ENCODE results near the gene NAA30. TPM values are rescaled to one million over a fixed set of nuclear protein-coding genes. Genes with fewer than 3 reads are reported as not detected.
A peak's percentile ranks its signal among the peaks of the same experiment; 100 is the strongest.

The NAA30 gene
- total RNA-seq, 1 experiment from 2014 or later = 15.4 TPM

DNA sequence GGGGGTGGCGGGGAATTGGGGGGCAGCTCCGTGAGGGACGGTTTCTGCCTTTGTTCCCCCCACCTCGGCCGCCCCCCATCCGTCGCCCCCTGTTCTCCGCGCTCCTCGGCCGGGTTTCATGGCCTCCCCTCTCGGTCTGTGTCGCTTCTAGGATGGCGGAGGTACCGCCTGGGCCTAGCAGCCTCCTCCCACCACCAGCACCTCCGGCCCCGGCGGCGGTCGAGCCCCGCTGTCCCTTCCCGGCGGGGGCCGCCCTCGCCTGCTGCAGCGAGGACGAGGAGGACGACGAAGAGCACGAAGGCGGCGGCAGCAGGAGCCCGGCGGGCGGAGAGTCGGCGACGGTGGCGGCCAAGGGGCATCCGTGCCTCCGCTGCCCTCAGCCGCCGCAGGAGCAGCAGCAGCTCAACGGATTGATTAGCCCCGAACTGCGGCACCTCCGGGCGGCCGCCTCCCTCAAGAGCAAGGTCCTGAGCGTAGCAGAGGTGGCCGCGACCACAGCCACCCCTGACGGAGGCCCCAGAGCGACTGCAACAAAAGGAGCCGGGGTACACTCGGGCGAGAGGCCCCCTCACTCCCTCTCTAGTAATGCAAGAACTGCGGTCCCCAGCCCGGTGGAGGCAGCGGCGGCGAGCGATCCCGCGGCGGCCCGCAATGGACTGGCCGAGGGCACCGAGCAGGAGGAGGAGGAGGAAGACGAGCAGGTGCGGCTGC lies 575 bp downstream of the NAA30 start:
- in situ Hi-C loops (cut with HindIII; ENCODE audit: low pct_unique_long_range_greater_than_20kb, low sequenced_read_pairs) = no loop called here
- peak; percentile 56 for DNase-seq (ENCODE audit: low read depth)

DNA sequence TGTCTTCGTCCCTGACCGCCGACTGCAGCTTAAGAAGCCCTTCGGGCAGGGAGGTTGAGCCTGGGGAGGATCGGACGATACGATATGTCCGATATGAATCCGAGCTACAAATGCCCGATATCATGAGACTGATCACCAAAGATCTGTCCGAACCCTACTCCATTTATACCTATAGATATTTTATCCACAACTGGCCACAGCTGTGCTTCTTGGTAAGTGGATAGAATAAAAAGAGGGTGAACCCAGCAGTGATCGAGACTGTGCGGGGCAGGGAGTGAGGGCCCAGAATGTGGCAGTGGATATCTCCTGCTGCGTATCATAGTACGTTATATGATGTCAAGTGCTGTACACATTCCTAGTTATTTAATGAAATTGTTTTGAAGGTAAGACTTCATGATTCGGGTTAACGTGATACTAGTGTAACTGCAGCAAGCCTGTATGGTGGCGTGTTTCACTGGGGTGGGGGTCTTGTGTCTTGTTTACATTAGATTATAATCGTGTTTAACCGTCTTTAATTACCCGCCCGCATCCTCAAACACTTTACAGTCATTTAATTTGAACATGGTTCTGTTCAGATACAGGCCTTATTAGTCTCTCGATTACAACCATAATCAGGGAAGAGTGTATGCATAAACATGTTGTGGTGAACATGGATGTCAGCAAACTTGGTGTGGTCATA lies 1.3 kb downstream of the NAA30 start:
- DNase-seq (ENCODE audit: low read depth) = no peak
- in situ Hi-C loops (cut with HindIII; ENCODE audit: low pct_unique_long_range_greater_than_20kb, low sequenced_read_pairs) = no loop called here

DNA sequence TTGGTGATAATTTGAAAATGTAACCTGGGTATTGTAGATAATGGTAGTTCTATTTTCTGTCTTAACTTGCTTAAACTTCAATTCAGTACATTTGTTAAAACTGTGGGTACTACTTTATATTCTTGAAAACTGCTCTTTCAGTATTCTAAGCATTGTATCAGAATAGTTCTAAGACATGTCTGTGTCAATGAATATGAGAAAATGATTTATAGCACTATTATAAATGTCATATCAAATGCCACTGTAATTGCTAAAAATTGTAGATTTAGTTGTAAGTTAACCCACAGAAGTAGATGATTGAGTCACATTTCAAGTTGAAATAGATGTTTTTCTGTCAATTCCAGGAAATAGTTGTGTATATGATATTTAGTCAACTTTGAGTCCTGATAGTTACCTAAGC lies 2.4 kb downstream of the NAA30 start:
- in situ Hi-C loops (cut with HindIII; ENCODE audit: low pct_unique_long_range_greater_than_20kb, low sequenced_read_pairs) = no loop called here
- DNase-seq (ENCODE audit: low read depth) = no peak

DNA sequence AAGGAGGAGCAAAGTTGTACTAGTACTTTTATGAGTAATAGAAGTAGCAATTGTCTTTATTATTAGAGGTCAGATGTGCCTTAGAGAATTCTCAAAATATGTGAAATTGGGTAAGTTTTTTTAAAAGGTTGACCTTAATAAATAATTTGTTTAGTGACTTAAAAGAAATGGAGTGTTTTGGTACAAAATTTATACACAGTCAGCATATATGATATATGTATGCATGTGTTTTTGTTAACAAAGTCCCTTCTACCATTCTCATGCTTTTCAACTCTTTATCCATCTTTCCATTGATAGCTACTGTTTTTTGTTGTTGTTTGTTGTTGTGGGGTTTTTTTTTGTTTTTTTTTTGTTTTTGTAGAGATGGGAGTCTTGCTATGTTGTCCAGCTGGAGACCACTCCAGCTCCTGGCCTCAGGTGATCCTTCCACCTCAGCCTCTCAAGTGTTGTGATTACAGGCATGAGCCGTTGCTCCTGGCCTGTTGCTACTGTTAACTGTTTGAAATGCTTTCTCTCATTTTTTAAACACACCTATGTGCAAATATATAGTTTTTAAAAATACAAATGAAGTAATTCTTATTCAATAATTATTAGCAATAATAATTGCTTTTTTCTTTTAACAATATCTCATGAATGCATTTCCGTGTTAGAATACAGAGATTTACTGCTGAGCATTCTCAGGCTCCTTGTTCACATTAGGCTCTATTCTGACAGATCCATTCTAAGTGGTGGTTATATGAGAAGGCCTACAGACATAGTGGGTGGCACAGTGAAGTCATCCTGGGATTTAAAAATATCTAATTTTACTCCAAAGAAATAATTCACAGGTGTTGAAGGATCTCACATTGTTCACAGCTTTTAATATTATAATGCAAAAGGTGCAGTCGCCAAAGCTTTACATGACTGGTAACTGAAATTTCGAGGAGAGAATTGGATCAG lies 10.4 kb downstream of the NAA30 start:
- in situ Hi-C loops (cut with HindIII; ENCODE audit: low pct_unique_long_range_greater_than_20kb, low sequenced_read_pairs) = no loop called here
- DNase-seq (ENCODE audit: low read depth) = no peak

DNA sequence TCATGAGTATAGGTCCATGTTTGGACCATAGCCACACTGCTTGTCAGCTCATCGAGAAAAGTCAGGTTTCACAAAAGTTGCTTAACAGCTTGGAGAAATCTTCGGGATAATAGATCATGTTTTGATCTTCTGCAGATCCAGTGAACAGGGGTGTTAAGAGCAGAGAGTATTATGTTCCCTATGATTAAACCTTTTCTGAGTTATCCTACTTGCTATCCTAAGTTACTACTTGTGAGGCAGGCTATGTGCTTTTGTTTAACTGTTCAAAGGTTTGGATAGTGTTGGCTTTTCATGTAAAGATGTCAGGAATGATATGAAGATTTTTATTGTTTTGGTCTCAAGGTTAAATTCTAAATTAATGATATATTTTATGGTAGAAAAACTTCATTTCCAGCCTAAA lies 11.1 kb downstream of the NAA30 start:
- in situ Hi-C loops (cut with HindIII; ENCODE audit: low pct_unique_long_range_greater_than_20kb, low sequenced_read_pairs) = no loop called here
- DNase-seq (ENCODE audit: low read depth) = no peak

- in situ Hi-C loops (cut with HindIII; ENCODE audit: low pct_unique_long_range_greater_than_20kb, low sequenced_read_pairs) = no loop called here
- DNase-seq (ENCODE audit: low read depth) = no peak
Measured at GRCh38 chr14:57402173-57402852, 11.9 kb downstream of the NAA30 start.

GRCh38 chr14:57403521-57403864 lies 13.1 kb downstream of the NAA30 start:
- no peak for DNase-seq (ENCODE audit: low read depth)
- in situ Hi-C loops (cut with HindIII; ENCODE audit: low pct_unique_long_range_greater_than_20kb, low sequenced_read_pairs) = no loop called here

GRCh38 chr14:57405562-57405961 lies 15.2 kb downstream of the NAA30 start:
- in situ Hi-C loops (cut with HindIII; ENCODE audit: low pct_unique_long_range_greater_than_20kb, low sequenced_read_pairs) = no loop called here
- no peak for DNase-seq (ENCODE audit: low read depth)

DNA sequence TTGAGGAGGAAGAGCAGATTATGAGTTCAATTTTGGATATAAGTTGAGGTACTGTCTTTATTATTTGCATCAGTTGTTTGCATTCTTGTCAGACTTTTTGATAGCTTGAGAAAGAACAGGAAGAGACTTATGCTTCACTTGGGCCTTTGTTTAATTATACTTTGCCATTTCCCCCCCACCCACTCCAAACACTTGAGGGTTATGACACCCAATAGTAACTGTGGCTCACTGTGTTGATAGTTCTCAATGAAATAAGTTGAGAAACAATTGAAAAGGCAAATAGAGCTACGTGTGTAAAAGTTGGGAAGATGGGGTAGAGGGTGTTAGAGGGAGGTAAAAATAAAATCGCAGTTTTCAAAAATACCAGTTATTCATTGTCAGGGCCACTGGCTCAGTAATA lies 17.7 kb downstream of the NAA30 start:
- no peak for DNase-seq (ENCODE audit: low read depth)
- in situ Hi-C loops (cut with HindIII; ENCODE audit: low pct_unique_long_range_greater_than_20kb, low sequenced_read_pairs) = no loop called here

DNA sequence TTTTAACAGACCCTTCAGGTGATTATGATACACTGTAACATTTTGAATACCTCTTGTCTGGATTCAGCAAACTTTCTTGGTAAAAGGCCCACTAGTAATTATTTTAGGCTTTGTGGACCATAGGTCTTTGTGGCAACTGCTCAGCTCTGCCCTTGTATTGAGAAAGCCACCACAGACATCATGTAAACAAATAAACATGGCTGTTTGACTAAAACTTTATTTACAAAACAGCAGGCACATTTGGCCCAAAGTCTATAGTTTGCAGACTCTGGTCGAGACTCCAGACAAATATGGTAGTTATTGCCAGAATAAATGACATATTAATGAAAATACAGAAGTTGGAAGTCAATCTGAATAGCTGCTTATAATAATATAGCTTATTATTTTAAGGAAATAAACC lies 18.2 kb downstream of the NAA30 start:
- in situ Hi-C loops (cut with HindIII; ENCODE audit: low pct_unique_long_range_greater_than_20kb, low sequenced_read_pairs) = no loop called here
- DNase-seq (ENCODE audit: low read depth) = no peak

GRCh38 chr14:57412341-57412740 lies 22.0 kb downstream of the NAA30 start:
- in situ Hi-C loops (cut with HindIII; ENCODE audit: low pct_unique_long_range_greater_than_20kb, low sequenced_read_pairs) = no loop called here
- DNase-seq (ENCODE audit: low read depth) = no peak

- no peak for DNase-seq (ENCODE audit: low read depth)
- in situ Hi-C loops (cut with HindIII; ENCODE audit: low pct_unique_long_range_greater_than_20kb, low sequenced_read_pairs) = no loop called here
Measured at GRCh38 chr14:57413849-57414248, 23.5 kb downstream of the NAA30 start.

GRCh38 chr14:57417228-57417627 lies 26.8 kb downstream of the NAA30 start:
- in situ Hi-C loops (cut with HindIII; ENCODE audit: low pct_unique_long_range_greater_than_20kb, low sequenced_read_pairs) = no loop called here

DNA sequence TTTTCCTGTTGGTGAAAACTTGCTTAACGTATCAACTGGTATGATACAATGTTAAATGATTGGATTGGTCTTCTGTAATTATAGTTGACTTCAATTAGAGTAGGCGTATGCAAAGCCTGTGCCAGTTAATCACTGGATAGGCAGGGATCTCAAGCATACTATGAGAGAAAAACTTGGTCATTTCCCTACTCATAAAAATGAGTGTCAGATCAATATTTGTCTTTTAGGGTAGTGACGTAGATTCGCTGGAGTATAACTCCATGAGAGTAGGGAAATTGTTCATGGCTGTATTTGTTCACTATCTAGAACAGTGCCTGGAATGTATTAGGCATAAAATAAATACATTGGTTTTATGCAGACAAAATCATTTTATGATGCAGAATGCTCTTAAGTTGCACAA lies 28.6 kb downstream of the NAA30 start:
- in situ Hi-C loops (cut with HindIII; ENCODE audit: low pct_unique_long_range_greater_than_20kb, low sequenced_read_pairs) = no loop called here
- DNase-seq (ENCODE audit: low read depth) = no peak

More at GRCh38 chr14:57417228-57417627, 26.8 kb downstream of the NAA30 start:
- DNase-seq (ENCODE audit: low read depth) = no peak

GRCh38 chr14:57420033-57420432 lies 29.6 kb downstream of the NAA30 start:
- in situ Hi-C loops (cut with HindIII; ENCODE audit: low pct_unique_long_range_greater_than_20kb, low sequenced_read_pairs) = no loop called here
- DNase-seq (ENCODE audit: low read depth) = no peak

- no peak for DNase-seq (ENCODE audit: low read depth)
- in situ Hi-C loops (cut with HindIII; ENCODE audit: low pct_unique_long_range_greater_than_20kb, low sequenced_read_pairs) = no loop called here
Measured at GRCh38 chr14:57420986-57421385, 30.6 kb downstream of the NAA30 start.

DNA sequence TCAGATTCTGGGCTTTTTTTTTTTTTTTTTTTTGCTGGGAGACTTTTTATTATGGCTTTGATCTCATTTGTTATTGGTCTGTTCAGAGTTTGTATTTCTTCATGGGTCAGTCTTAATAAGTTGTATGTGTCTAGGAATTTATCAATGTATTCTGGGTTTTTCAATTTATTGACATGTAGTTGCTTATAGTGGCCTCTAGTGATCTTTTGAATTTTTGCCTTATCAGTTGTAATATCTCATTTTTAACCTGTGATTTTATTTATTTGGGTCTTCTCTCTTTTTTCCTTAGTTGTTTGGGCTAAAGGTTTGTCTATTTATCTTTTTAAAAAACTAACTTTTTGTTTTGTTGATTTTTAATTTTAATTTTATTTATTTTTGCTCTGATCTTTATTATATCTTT lies 45.5 kb downstream of the NAA30 start:
- in situ Hi-C loops (cut with HindIII; ENCODE audit: low pct_unique_long_range_greater_than_20kb, low sequenced_read_pairs) = no loop called here
- DNase-seq (ENCODE audit: low read depth) = no peak

DNA sequence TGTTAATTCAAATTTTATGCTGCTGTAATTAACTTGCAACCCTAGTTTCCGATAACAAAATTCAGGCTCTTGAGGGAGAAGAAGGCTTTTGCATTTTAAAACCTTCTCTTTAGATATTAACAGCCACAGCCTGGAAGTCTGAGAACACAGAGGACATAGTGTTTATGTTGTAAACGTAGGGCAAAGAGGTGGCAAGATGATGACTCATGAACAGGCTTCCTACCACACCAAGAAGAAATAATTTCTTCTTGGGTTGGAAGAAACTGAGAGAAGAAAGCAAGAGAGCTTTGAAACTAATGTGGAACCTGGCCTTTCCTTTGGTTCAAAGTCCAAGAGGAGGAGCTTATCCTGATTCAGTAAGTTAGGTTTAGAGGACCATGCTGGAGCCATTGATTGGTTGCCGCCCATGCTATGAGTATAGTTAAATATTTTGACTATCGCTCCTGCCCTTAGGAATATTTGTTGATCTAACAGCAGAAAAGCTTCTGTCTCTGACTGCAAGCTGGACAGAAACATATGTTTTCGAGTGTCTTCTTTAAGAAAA lies 71.5 kb downstream of the NAA30 start:
- peak; percentile 86 for DNase-seq (ENCODE audit: low read depth)
- in situ Hi-C loops (cut with HindIII; ENCODE audit: low pct_unique_long_range_greater_than_20kb, low sequenced_read_pairs) = no loop called here

All from Caki2 (cell line).